PFSK-1 (cell line): Measurements from ENCODE around the gene FBLN5.

Source experiments
- FOXP2 ChIP-seq: optimal IDR thresholded peaks from 2 replicates; pipeline ENCODE3; 2011; ENCODE audit warnings: borderline replicate concordance, control low read depth, inconsistent platforms; ENCODE audit not compliant: insufficient read depth; ENCODE audit errors: extremely low read length, extremely low read depth
- POLR2AphosphoS5 ChIP-seq: IDR thresholded peaks from 2 replicates; pipeline ENCODE4 v1.6.1; 2012; ENCODE audit warnings: low read depth, mild to moderate bottlenecking, control low read depth, low read length, moderate library complexity
- SIN3A ChIP-seq: IDR thresholded peaks from 2 replicates; pipeline ENCODE4 v1.6.1; 2012; ENCODE audit warnings: mild to moderate bottlenecking, low read length, moderate library complexity, borderline replicate concordance; ENCODE audit not compliant: insufficient read depth
- TAF1 ChIP-seq: IDR thresholded peaks from 2 replicates; pipeline ENCODE4 v1.6.1; 2012; ENCODE audit warnings: low read length, control low read depth, borderline replicate concordance; ENCODE audit not compliant: insufficient read depth
- TF ChIP-seq, protein P1 (sequence below), 2 experiments: IDR thresholded peaks; 2 replicates each; pipeline versions ENCODE4 v1.6.1 to v1.8.0; 2011 to 2012; ENCODE audit warnings: low read depth in 2 of 2, low read length in 2 of 2, control low read depth in 1 of 2, inconsistent platforms in 1 of 2, mild to moderate bottlenecking in 1 of 2, moderate library complexity in 1 of 2; ENCODE audit not compliant: insufficient read depth in 1 of 2

Gene FBLN5

DNA sequence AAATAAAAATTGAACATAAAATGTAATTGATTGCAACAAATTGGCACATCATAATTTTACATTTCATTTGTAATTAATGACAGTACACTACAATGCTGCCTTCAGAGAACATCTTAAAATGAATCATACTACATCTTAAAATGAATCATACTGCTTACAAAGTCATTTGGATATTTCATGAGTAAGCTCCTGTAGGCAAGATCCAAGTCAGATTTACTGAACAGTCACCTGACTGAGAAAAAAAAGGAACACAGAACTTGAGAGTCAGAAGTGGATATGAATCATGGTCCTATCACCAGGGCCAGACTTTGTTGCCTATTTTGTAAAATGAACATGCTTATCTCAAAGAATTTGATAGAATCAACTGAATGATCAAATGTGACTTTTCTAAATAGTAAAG is 32.7 kb upstream of the FBLN5 start:
- TF ChIP-seq, protein P1, sequence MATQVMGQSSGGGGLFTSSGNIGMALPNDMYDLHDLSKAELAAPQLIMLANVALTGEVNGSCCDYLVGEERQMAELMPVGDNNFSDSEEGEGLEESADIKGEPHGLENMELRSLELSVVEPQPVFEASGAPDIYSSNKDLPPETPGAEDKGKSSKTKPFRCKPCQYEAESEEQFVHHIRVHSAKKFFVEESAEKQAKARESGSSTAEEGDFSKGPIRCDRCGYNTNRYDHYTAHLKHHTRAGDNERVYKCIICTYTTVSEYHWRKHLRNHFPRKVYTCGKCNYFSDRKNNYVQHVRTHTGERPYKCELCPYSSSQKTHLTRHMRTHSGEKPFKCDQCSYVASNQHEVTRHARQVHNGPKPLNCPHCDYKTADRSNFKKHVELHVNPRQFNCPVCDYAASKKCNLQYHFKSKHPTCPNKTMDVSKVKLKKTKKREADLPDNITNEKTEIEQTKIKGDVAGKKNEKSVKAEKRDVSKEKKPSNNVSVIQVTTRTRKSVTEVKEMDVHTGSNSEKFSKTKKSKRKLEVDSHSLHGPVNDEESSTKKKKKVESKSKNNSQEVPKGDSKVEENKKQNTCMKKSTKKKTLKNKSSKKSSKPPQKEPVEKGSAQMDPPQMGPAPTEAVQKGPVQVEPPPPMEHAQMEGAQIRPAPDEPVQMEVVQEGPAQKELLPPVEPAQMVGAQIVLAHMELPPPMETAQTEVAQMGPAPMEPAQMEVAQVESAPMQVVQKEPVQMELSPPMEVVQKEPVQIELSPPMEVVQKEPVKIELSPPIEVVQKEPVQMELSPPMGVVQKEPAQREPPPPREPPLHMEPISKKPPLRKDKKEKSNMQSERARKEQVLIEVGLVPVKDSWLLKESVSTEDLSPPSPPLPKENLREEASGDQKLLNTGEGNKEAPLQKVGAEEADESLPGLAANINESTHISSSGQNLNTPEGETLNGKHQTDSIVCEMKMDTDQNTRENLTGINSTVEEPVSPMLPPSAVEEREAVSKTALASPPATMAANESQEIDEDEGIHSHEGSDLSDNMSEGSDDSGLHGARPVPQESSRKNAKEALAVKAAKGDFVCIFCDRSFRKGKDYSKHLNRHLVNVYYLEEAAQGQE (IDR thresholded peaks at IDR 0.05; ENCODE audit: insufficient read depth in 1 of 2, low read depth in 2 of 2, low read length in 2 of 2): no peak
- TF ChIP-seq TAF1: no peak
- no peak for TF ChIP-seq SIN3A
- TF ChIP-seq FOXP2: no peak
- TF ChIP-seq POLR2AphosphoS5: no peak

DNA sequence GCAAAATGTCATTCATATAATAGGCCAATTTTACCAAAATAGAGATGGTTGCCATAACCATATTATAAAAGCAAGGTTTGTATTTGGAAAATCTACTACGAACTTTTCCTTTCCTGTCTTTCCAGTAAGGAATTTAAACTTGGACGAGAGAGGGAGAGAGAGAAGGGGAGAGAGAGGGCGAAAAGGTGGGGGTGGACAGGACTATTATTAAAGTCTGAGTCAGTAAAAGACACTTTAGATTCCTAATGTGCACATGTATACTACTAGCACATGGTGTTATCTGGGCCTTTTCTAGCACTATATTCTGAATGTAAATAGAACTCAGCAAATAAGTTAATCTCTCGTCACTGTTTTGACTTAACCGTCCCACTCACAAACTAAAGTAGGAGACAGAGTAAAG is 30.4 kb upstream of the FBLN5 start:
- no peak for TF ChIP-seq SIN3A

DNA sequence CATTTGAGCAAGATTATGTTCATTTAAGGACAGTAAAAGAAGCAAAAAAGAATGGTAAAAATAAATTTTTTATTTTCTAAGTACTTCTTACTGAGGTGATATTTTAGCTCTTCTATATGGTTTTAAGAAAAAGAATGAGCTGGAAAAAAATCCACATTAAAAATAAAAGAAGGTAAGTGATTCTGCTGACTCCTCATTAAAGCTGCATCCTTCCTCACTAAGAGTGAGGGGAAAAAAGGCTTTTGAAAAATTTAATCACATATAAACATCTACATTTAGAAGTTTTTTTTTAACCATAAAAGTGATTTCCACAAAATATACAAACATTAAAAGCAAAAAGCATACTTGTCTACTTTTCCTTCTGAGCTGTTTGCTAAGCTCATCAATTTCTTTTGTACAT is 28.3 kb upstream of the FBLN5 start:
- TF ChIP-seq, protein P1 (IDR thresholded peaks at IDR 0.05; ENCODE audit: insufficient read depth in 1 of 2, low read depth in 2 of 2, low read length in 2 of 2): no peak
- TF ChIP-seq POLR2AphosphoS5 (no peak), SIN3A (no peak), FOXP2 (no peak), TAF1 (no peak)

DNA sequence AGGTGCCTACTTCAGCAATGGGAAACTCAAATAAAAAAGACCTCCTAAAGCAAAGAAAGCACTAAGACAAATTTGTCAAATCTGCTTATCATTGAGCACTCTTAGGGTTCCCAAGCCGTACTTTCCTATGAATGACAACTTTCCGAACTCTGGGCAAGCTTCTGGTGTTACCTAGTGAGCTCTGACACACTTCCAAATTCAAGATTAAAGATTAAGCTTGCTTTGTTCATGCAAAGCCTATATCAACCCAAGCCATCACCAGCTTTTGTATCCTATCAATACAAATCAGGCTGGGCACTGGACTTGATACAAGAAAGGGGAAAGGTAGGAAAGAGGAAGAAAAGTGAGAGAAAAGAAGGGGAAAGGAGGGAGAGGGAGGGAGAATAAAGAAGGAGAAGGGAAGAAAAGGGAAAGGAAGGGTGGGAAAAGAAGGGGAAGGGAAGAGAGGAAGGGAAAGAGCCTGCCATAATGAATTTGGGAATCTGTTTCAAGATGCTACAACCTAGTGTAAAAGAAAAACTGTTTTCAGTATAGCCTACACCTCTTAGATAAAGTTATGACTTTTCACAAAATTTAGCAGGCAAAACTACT is 23.8 kb upstream of the FBLN5 start:
- TF ChIP-seq TAF1 (no peak), POLR2AphosphoS5 (no peak), SIN3A (no peak), FOXP2 (no peak)
- TF ChIP-seq, protein P1 (IDR thresholded peaks at IDR 0.05; ENCODE audit: insufficient read depth in 1 of 2, low read depth in 2 of 2, low read length in 2 of 2): no peak

DNA sequence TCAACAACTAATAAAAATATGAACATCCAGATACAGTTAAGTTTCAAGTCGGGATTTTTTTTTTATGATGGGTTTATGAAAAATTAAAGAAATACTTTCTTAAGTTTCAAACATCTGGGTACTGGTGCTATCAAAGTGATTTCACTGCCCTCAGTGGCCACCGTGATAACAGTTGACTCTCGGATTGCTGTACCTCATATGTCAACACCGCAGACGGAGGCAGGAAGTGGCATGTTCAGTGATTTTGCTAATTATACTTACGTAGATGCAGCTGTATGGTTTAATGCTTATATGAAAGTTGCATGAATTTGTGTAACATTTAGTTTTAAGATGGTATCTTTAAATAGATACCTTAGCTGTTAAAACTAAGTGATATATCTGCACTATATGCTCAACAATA is 20.8 kb upstream of the FBLN5 start:
- TF ChIP-seq FOXP2 (no peak), SIN3A (no peak), TAF1 (no peak), POLR2AphosphoS5 (no peak)
- TF ChIP-seq, protein P1 (IDR thresholded peaks at IDR 0.05; ENCODE audit: insufficient read depth in 1 of 2, low read depth in 2 of 2, low read length in 2 of 2): no peak
